HG03457 (cell line): ENCODE data around the gene LRRC37A.
A peak's percentile ranks its signal among the peaks of the same experiment; 100 is the strongest.
"Not testable (repeated sequence)": the region's sequence is repeated elsewhere in the genome, so short reads cannot be mapped to it uniquely, and the experiment has no call there.

Experiments
- ATAC-seq: cut with Tn5 transposase; IDR thresholded peaks from one replicate; pipeline ENCODE4 v1.9.1; 2021; ENCODE audit warnings: moderate number of reproducible peaks; ENCODE audit not compliant: unreplicated experiment

Gene LRRC37A

GRCh38 chr17:46286764-46287221 is 8.1 kb upstream of the LRRC37A start:
- not testable (repeated sequence) for ATAC-seq

GRCh38 chr17:46287587-46287986 is 7.3 kb upstream of the LRRC37A start:
- not testable (repeated sequence) for ATAC-seq

GRCh38 chr17:46290906-46291546 is 3.9 kb upstream of the LRRC37A start:
- ATAC-seq, result peak; percentile 63

GRCh38 chr17:46291618-46292017 is 3.3 kb upstream of the LRRC37A start:
- not testable (repeated sequence) for ATAC-seq

GRCh38 chr17:46341220-46341619 is 46.3 kb downstream of the LRRC37A start:
- ATAC-seq, result not testable (repeated sequence)

GRCh38 chr17:46342131-46342530 is 47.2 kb downstream of the LRRC37A start:
- not testable (repeated sequence) for ATAC-seq

GRCh38 chr17:46348345-46348744 is 53.4 kb downstream of the LRRC37A start:
- not testable (repeated sequence) for ATAC-seq

- ATAC-seq, result not testable (repeated sequence)
Observed at GRCh38 chr17:46349060-46349459, 54.1 kb downstream of the LRRC37A start.

- ATAC-seq, result not testable (repeated sequence)
Observed at GRCh38 chr17:46353856-46354255, 58.9 kb downstream of the LRRC37A start.

- ATAC-seq, result not testable (repeated sequence)
Observed at GRCh38 chr17:46361145-46361735, 66.3 kb downstream of the LRRC37A start.

GRCh38 chr17:46361755-46362154 is 66.8 kb downstream of the LRRC37A start, which contains the start of gene ARL17B:
Gene ARL17B (minus strand): TSS chr17:46361766. CDS start chr17:46358397, 3,369 bp downstream.
- peak; percentile 45 for ATAC-seq

GRCh38 chr17:46367520-46367919 is 72.6 kb downstream of the LRRC37A start:
- ATAC-seq, result not testable (repeated sequence)

GRCh38 chr17:46372236-46373229 is 77.6 kb downstream of the LRRC37A start:
- peak; percentile 43 for ATAC-seq

- ATAC-seq, result not testable (repeated sequence)
Observed at GRCh38 chr17:46373418-46373817, 78.5 kb downstream of the LRRC37A start.

GRCh38 chr17:46383118-46383517 is 88.2 kb downstream of the LRRC37A start:
- not testable (repeated sequence) for ATAC-seq

- not testable (repeated sequence) for ATAC-seq
Observed at GRCh38 chr17:46385491-46385890, 90.6 kb downstream of the LRRC37A start.
